GM21360 (cell line): ENCODE data around the gene PHC3.
A peak's percentile ranks its signal among the peaks of the same experiment; 100 is the strongest.
"Not testable (repeated sequence)": the region's sequence is repeated elsewhere in the genome, so short reads cannot be mapped to it uniquely, and the experiment has no call there.

Experiments used
- ATAC-seq: cut with Tn5 transposase; IDR thresholded peaks from one replicate; pipeline ENCODE4 v1.9.1; 2021; ENCODE audit warnings: mild to moderate bottlenecking, moderate library complexity; ENCODE audit not compliant: unreplicated experiment

PHC3 gene

DNA sequence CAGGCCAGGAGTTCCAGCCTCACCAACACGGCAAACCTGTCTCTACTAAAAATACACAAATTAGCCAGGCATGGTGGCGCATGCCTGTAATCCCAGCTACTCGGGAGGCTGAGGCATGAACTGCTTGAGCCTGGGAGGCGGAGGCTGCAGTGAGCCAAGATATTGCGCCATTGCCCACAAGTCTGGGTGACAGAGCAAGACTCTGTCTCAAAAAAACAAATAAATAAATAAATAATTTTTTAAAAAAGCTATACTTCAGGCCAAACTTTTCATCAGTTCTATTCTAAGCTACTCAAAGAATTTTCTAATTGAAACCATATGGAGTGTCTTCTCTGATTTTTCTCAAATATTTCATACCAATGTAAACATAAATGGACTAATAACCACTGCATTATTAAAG is 43.5 kb downstream of the PHC3 start:
- ATAC-seq, result no peak

GRCh38 chr3:170132335-170132734 is 49.2 kb downstream of the PHC3 start:
- ATAC-seq, result no peak

DNA sequence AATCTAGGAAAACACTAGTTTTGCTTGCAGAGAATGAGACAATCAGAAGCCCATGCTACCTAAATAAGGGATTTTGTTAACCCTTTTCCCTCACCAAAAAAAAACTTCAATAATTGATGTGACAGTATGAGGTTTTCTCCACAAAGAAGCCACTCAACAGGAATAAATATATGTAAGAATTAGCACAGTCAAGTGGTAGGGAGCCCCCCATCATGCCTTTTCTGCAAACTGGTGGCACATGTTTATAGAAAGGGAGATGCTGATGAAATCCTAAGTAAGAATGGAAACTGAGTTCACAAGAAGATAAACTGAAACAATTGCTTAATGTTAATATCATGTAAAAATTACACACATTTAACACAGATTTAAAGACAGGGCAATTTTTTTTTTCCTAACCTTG is 51.0 kb downstream of the PHC3 start:
- ATAC-seq, result no peak

GRCh38 chr3:170128977-170129431 is 52.5 kb downstream of the PHC3 start:
- ATAC-seq, result peak; percentile 35

DNA sequence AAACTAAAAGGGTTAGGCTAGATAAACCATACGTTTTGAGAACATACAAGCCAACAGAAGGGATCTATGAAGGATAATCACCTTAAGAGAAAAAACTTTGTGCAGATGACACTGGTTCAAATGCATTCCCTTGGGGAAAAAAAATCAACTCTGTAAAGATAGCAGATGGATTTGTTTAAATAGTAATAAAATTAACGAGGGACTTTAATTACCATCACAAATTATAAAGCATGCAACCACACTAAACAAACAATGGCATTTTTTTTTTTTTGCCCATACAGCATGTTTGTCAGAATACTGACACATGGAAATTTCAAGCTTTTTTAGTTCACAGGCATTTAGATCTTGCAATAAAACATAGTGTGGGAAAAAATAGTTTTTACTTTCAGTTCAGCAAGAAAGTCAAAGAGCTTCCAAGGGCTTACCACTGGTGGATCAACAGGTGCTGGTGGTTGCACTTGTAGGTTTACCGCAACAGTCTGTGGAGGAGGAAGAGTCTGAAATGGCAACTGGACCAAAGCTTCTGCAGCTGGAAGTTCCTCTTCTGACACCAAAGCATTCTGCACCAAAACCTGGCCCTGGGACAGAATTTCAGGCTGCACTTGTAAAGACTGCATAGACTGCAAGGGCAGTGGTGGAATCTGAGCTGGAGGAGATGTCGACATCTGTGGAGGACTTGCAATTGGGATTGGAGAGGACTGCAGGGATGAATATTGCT is 53.1 kb downstream of the PHC3 start:
- ATAC-seq, result peak; percentile 83

GRCh38 chr3:170117134-170117533 is 64.4 kb downstream of the PHC3 start:
- ATAC-seq, result no peak

DNA sequence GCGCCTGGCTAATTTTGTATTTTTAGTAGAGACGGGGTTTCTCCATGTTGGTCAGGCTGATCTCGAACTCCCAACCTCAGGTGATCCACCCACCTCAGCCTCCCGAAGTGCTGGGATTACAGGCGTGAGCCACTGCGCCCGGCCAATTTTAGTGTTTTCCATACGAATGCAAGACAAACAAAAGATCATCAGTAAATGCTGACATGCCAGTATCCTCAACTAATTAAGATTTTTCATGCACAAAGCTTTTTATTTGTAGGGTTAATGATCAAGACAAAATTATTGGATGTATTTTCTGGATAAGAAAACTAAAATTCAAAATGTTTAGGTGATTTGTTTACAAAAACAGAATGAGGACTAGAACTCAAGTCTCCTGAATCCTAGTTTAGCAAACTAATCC is 67.4 kb downstream of the PHC3 start:
- not testable (repeated sequence) for ATAC-seq

DNA sequence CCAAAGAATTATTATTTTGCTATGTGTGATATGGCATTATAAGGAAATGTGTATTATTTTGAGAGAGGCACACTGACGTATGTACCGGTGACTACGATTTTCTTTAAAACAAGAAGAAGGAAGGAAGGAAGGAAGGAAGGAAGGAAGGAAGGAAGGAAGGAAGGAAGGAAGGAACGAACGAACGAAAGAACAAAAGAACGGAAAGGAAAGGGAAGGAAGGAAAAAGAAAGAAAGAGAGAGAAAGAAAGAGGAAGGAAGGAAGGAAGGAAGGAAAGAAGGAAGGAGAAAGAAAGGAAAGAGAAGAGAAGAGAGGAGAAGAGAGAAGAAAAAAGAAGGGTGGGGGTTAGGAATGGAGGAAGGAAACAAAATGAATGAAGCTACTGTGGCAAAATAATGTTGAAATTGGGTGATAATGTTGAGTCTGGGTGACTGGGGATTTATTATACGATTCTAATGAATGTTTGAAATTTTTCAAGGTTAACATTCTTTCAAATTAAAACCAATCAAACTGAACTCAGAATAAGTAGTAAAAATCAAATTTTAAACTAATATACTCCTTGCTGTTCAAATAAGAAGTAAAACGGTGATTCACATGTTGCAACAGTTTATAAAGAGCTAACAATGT is 70.3 kb downstream of the PHC3 start:
- ATAC-seq, result no peak

GRCh38 chr3:170109579-170110293 is 71.8 kb downstream of the PHC3 start:
- no peak for ATAC-seq

- ATAC-seq, result no peak
These were observed 72.6 kb downstream of the PHC3 start for GRCh38 chr3:170108955-170109354.

DNA sequence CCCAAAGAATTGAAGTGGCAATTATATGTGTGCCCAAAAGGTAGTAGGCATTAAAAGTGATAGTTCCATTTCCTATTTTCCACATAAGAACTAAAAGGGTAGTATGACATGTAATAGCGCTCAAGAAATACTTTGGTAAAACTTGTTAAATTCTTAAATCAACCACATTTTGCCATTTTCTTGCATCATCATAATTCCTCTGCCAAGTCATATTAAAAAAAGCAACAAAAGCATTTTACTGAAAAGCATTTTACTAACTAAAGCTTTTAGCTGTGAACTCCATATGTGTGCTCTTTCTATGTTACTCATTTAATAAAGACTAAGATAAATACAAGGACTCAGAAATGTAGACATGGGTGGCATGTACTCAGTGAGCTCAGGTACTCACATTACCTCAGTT is 73.6 kb downstream of the PHC3 start:
- no peak for ATAC-seq

DNA sequence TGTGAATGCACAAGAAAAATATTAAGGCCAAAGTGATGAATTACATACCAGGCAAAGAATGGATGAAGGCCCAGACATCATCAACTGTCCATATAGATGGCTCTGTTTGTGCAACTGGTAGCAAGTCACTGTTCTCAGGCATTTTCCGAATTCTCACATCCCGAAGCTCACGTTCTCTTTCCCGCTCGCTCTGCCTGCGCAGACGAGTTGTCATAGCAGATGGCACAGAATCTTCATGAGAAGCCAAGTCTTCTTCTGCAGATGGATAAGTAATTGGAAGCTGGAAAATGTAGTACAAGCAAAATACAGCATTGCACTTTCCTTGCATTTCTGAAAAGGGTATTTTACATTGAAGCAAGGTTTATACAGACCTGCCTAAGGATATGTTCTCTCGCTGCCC is 79.1 kb downstream of the PHC3 start:
- ATAC-seq, result no peak

DNA sequence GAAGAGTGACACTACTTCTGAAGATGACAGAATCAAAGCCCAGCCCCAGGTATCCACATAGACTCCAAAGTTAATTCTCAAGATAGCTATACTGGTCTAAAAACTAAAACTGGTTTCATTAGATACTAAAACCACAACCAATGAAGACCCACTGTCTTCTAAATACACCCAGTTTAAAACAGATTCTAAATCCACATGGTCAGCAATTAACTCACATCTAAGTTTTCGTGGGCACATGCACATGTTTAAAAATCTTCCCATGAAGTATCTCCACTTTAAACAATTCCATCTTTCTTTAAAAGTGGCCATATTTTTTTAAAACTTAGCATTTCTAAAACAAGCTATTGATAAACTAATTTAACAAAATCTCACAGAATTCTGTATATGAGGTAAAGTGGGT is 80.6 kb downstream of the PHC3 start:
- ATAC-seq, result no peak

GRCh38 chr3:170098753-170099152 is 82.8 kb downstream of the PHC3 start:
- no peak for ATAC-seq

GRCh38 chr3:170096342-170096741 is 85.2 kb downstream of the PHC3 start:
- no peak for ATAC-seq

- no peak for ATAC-seq
These were observed 85.8 kb downstream of the PHC3 start for GRCh38 chr3:170095771-170096170.

DNA sequence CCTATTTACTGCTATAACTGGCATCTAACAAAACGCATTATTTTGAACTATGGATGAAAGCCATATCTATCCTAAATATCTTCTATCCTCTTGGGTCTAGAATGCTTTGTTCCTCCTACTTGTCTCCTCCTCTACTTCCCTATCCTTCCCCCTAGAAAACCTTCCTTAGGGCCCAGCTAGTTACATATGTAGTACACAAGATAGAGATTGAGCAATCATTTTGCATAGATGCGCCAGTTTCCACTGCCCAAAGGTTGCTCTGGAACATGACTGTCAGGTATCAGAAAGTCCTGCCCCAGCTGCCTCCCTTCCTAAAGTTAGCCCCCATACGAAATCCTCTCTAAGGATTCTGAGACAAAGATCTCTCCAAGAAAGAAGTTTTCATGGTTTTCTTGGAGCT is 88.6 kb downstream of the PHC3 start:
- no peak for ATAC-seq

DNA sequence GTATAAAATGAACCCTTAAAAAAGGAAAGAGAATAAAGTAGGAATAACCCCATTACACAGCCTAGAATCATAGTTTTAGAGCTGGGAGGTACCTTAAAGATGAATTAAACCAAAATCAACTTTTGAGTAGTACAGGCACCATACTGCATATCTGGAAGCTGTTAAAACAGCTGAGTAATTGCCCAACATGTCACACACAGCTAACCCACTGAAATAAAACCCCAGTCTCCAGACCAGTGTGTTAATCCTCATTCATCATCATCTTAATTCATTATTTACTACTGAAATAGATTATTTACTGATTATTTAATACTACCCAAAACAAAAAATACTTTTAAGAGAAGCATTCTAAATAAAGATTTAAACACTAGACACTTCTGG is 90.9 kb downstream of the PHC3 start:
- no peak for ATAC-seq

DNA sequence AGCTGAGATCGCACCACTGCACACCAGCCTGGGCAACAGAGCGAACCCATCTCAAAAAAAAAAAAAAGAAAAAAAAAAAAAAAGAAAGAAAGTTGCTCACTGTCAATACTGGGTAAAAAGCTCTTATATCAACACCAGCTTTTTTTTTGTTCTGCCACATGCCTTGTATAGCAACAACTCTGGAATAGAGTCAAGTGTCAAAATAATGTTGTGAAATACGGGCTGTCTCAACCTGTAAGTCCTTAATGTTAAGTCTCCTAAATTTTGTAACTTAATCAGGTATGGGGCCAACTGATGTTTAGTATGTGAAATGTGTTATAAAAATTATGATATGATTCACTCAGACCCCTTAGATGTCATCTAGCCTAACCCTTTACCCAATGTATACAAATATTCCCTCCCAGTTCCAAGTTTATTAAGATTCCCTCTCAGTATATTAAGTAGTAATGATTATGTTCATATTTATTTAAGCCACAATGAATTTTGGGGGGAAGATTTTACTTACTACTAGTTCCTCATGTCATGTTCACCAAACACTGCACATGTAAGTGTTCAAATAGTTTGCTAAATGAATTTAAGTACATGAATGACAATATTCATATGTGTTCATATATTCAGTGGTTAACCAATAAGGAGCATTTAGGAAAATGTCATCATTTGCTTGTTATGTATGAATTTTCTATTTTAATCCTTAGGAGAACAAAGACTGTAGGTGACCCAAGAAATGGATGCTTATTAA is 91.5 kb downstream of the PHC3 start:
- ATAC-seq, result no peak

GRCh38 chr3:170085396-170085795 is 96.1 kb downstream of the PHC3 start:
- no peak for ATAC-seq

DNA sequence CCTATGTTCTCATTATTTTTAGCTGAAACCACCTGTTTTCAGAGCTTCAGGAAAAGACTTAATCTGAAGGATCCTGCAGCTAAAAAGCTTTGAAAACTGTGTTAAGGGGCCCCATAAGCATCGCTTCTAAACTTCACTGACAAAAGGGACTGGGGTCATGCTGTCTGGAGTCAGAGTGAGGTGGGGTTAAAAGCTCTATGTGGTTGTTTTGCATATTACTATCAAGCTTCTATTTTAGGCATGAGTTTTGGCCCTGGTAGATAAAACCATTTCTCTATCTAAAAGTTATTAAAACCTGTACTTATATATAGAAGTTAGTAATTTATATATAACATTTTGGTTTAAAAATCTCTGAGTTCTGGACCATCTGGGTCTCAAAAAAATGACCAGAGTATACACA is 98.2 kb downstream of the PHC3 start:
- no peak for ATAC-seq
